SK-N-SH treated with all-trans-retinoic acid at 6 μM for 48 hours (cell line): Measurements from ENCODE around the gene HDAC8.

Experiments used
- ATAC-seq: fragments of 200-7000 bp; cut with Tn5 transposase; 3 replicates; pipeline ENCODE4 v1.9.1; 2020; ENCODE audit warnings: mild to moderate bottlenecking, moderate library complexity
- ARNTL ChIP-seq: fragments of 450-650 bp; formaldehyde crosslinking; IDR thresholded peaks from 2 replicates; pipeline ENCODE4 v1.5.0; 2020; ENCODE audit warnings: low read depth, mild to moderate bottlenecking, moderate library complexity, borderline replicate concordance
- BACH2 ChIP-seq: fragments of 250-450 bp; sonication (Bioruptor Pico); IDR thresholded peaks from 2 replicates; pipeline ENCODE4 v1.9.0; 2021; ENCODE audit warnings: mild to moderate bottlenecking, borderline replicate concordance
- CREB5 ChIP-seq: fragments of 250-450 bp; sonication (Bioruptor Pico); IDR thresholded peaks from 2 replicates; pipeline ENCODE4 v1.5.1; 2020; ENCODE audit warnings: low read depth, mild to moderate bottlenecking, moderate library complexity
- CSDC2 ChIP-seq: fragments of 250-450 bp; sonication (Bioruptor Pico); IDR thresholded peaks from 2 replicates; pipeline ENCODE4 v1.5.0; 2020; ENCODE audit warnings: mild to moderate bottlenecking, moderate library complexity
- ESRRG ChIP-seq: fragments of 250-450 bp; sonication (Bioruptor Pico); IDR thresholded peaks from 2 replicates; pipeline ENCODE4 v1.6.1; 2021; ENCODE audit warnings: mild to moderate bottlenecking
- GLIS3 ChIP-seq: fragments of 250-450 bp; sonication (Bioruptor Pico); IDR thresholded peaks from 2 replicates; pipeline ENCODE4 v1.5.0; 2020; ENCODE audit warnings: mild to moderate bottlenecking, moderate library complexity
- ISL1 ChIP-seq: fragments of 250-450 bp; sonication (Bioruptor Pico); IDR thresholded peaks from 2 replicates; pipeline ENCODE4 v2.1.2; 2022; ENCODE audit warnings: mild to moderate bottlenecking, moderate library complexity
- OSR1 ChIP-seq: fragments of 250-450 bp; sonication (Bioruptor Pico); IDR thresholded peaks from 2 replicates; pipeline ENCODE4 v1.8.0; 2022; ENCODE audit warnings: moderate library complexity, mild to moderate bottlenecking, inconsistent platforms
- PATZ1 ChIP-seq: fragments of 250-450 bp; sonication (Bioruptor Pico); IDR thresholded peaks from 2 replicates; pipeline ENCODE4 v1.8.0; 2020; ENCODE audit warnings: mild to moderate bottlenecking, moderate library complexity, borderline replicate concordance
- POU6F1 ChIP-seq: fragments of 250-450 bp; sonication (Bioruptor Pico); IDR thresholded peaks from 2 replicates; pipeline ENCODE4 v1.8.0; 2021; ENCODE audit warnings: low read depth, mild to moderate bottlenecking, moderate library complexity, borderline replicate concordance
- PPARA ChIP-seq: fragments of 250-450 bp; sonication (Bioruptor Pico); IDR thresholded peaks from 2 replicates; pipeline ENCODE4 v1.5.0; 2020; ENCODE audit warnings: mild to moderate bottlenecking, borderline replicate concordance
- SNAI2 ChIP-seq: fragments of 250-450 bp; sonication (Bioruptor Pico); IDR thresholded peaks from 2 replicates; pipeline ENCODE4 v1.5.0; 2020; ENCODE audit warnings: mild to moderate bottlenecking, moderate library complexity
- TCF4 ChIP-seq: fragments of 250-450 bp; sonication (Bioruptor Pico); IDR thresholded peaks from 2 replicates; pipeline ENCODE4 v1.8.0; 2021; ENCODE audit warnings: mild to moderate bottlenecking, moderate library complexity, borderline replicate concordance
- TOX ChIP-seq: fragments of 250-450 bp; sonication (Bioruptor Pico); IDR thresholded peaks from 2 replicates; pipeline ENCODE4 v1.8.0; 2021; ENCODE audit warnings: mild to moderate bottlenecking, moderate library complexity, borderline replicate concordance
- TSHZ2 ChIP-seq: fragments of 250-450 bp; sonication (Bioruptor Pico); IDR thresholded peaks from 2 replicates; pipeline ENCODE4 v1.5.0; 2020; ENCODE audit warnings: mild to moderate bottlenecking, moderate library complexity
- ZC3H10 ChIP-seq: fragments of 250-450 bp; sonication (Bioruptor Pico); IDR thresholded peaks from 2 replicates; pipeline ENCODE4 v1.5.1; 2021; ENCODE audit warnings: mild to moderate bottlenecking, moderate library complexity
- ZFP3 ChIP-seq: fragments of 250-450 bp; sonication (Bioruptor Pico); IDR thresholded peaks from 2 replicates; pipeline ENCODE4 v1.5.0; 2020; ENCODE audit warnings: mild to moderate bottlenecking, moderate library complexity
- ZNF565 ChIP-seq: fragments of 450-650 bp; formaldehyde crosslinking; conservative IDR thresholded peaks from 2 replicates; pipeline ENCODE4 v1.5.0; 2020; ENCODE audit warnings: low read depth, mild to moderate bottlenecking, moderate library complexity
- ZNF70 ChIP-seq: fragments of 450-650 bp; formaldehyde crosslinking; IDR thresholded peaks from 2 replicates; pipeline ENCODE4 v1.5.0; 2020; ENCODE audit warnings: mild to moderate bottlenecking, moderate library complexity
- ZNF8 ChIP-seq: fragments of 450-650 bp; formaldehyde crosslinking; IDR thresholded peaks from 2 replicates; pipeline ENCODE4 v1.5.0; 2020; ENCODE audit warnings: mild to moderate bottlenecking, moderate library complexity

HDAC8 gene

GRCh38 chrX:72394518-72395170 is 178.0 kb downstream of the HDAC8 start (continued):
- TF ChIP-seq BACH2 (CRISPR knock-in tag): no peak
- TF ChIP-seq CSDC2: no peak
- no peak for TF ChIP-seq CREB5 (CRISPR knock-in tag)
- TF ChIP-seq OSR1: no peak
- TF ChIP-seq POU6F1 (CRISPR knock-in tag): no peak

- ATAC-seq: no peak
- TF ChIP-seq ESRRG (no peak), PATZ1 (no peak), TSHZ2 (CRISPR knock-in tag) (no peak), ARNTL (CRISPR knock-in tag) (no peak), POU6F1 (CRISPR knock-in tag) (no peak), SNAI2 (CRISPR knock-in tag) (no peak), CSDC2 (no peak), PPARA (CRISPR knock-in tag) (no peak), ZC3H10 (CRISPR knock-in tag) (no peak), TOX (no peak), ISL1 (CRISPR knock-in tag) (no peak), OSR1 (no peak), GLIS3 (CRISPR knock-in tag) (no peak), CREB5 (CRISPR knock-in tag) (no peak), ZNF565 (CRISPR knock-in tag) (no peak), ZNF70 (CRISPR knock-in tag) (no peak), ZNF8 (CRISPR knock-in tag) (no peak), TCF4 (CRISPR knock-in tag) (no peak), ZFP3 (no peak)
Measured at GRCh38 chrX:72393836-72394517, 178.7 kb downstream of the HDAC8 start.
